HepG2 (cell line): ENCODE data around the gene MRRF. TPM values are rescaled to one million over a fixed set of nuclear protein-coding genes. Genes with fewer than 3 reads are reported as not detected.

ENCODE experiments used
- HDAC2 ChIP-seq: sonication (generic); formaldehyde crosslinking; IDR thresholded peaks from 2 replicates; pipeline ENCODE4 v1.4.0; 2020; ENCODE audit warnings: missing genetic modification reagents
- NR2F2 ChIP-seq: IDR thresholded peaks from 2 replicates; pipeline ENCODE4 v1.6.1; 2012; ENCODE audit warnings: low read depth, inconsistent platforms, borderline replicate concordance
- SAP130 ChIP-seq: IDR thresholded peaks from 2 replicates; pipeline ENCODE4 v1.6.1; 2016; ENCODE audit warnings: low read depth
- STAT5B ChIP-seq: sonication (generic); formaldehyde crosslinking; IDR thresholded peaks from 2 replicates; pipeline ENCODE4 v1.4.0; 2020; ENCODE audit warnings: missing genetic modification reagents
- TEAD3 ChIP-seq: optimal IDR thresholded peaks from 2 replicates; pipeline ENCODE3; 2016; ENCODE audit warnings: borderline replicate concordance
- ZFX ChIP-seq: sonication (generic); formaldehyde crosslinking; IDR thresholded peaks from 2 replicates; pipeline ENCODE4 v1.4.0; 2020; ENCODE audit warnings: mild to moderate bottlenecking, low read depth, missing genetic modification reagents, moderate library complexity
- ZNF609 ChIP-seq: sonication (generic); formaldehyde crosslinking; IDR thresholded peaks from 2 replicates; pipeline ENCODE4 v1.4.0; 2020; ENCODE audit warnings: mild to moderate bottlenecking, missing genetic modification reagents, borderline replicate concordance
- ZNF777 ChIP-seq: sonication (generic); formaldehyde crosslinking; IDR thresholded peaks from 2 replicates; pipeline ENCODE4 v1.4.0; 2020; ENCODE audit warnings: missing genetic modification reagents
- ZNF850 ChIP-seq: sonication (generic); formaldehyde crosslinking; conservative IDR thresholded peaks from 2 replicates; pipeline ENCODE4 v1.9.0; 2021; ENCODE audit warnings: mild to moderate bottlenecking, missing genetic modification reagents
- polyA plus RNA-seq, 8 experiments: library from polyadenylated mRNA; depleted of rRNA in 3 of 8; stranded (reverse) in 7 of 8; unstranded in 1 of 8; fragments of >200 nt; fragmentation: Illumina TruSeq in 4 of 8; extraction: Trizol in 4 of 8; gene quantifications; 2 replicates each; pipeline versions ENCODE4 v1.2.1 to v1.2.3, GENCODE V29; 2011 to 2016; ENCODE audit warnings: low read depth in 4 of 8, missing spikeins in 1 of 8, mixed read lengths in 1 of 8; ENCODE audit not compliant: insufficient read depth in 1 of 8
- total RNA-seq, 5 experiments: library from RNA; depleted of rRNA; stranded (reverse); fragments of >200 nt; fragmentation: Illumina TruSeq; extraction: Trizol; gene quantifications; 2 replicates each; pipeline ENCODE4 v1.2.3, GENCODE V29; 2016; ENCODE audit warnings: low read depth in 1 of 5
- TF ChIP-seq, protein P1 (sequence below): sonication (generic); formaldehyde crosslinking; IDR thresholded peaks from 2 replicates; pipeline ENCODE4 v1.4.0; 2020; ENCODE audit warnings: missing genetic modification reagents
- TF ChIP-seq, protein P2 (sequence below): IDR thresholded peaks from 2 replicates; pipeline ENCODE4 v1.4.0; 2020; ENCODE audit warnings: mild to moderate bottlenecking, missing genetic modification reagents
- TF ChIP-seq, protein P3 (sequence below): sonication (generic); formaldehyde crosslinking; IDR thresholded peaks from 2 replicates; pipeline ENCODE4 v1.8.0; 2022; ENCODE audit warnings: mild to moderate bottlenecking, missing genetic modification reagents; ENCODE audit not compliant: insufficient replicate concordance
- TF ChIP-seq, protein P4 (sequence below): sonication (generic); formaldehyde crosslinking; IDR thresholded peaks from 2 replicates; pipeline ENCODE4 v1.4.0; 2020; ENCODE audit warnings: missing genetic modification reagents
- TF ChIP-seq, protein P5 (sequence below): IDR thresholded peaks from 2 replicates; pipeline ENCODE4 v1.6.1; 2012; ENCODE audit warnings: inconsistent platforms

Gene MRRF
- total and polyA plus RNA-seq, 2 of the 13 experiments (the other 11 are each of a cell fraction or from before 2014, with no cell fraction given) = 37.3 to 44.3 TPM

GRCh38 chr9:122346478-122347347, 82.0 kb downstream of the MRRF start (continued):
- TF ChIP-seq, protein P1, sequence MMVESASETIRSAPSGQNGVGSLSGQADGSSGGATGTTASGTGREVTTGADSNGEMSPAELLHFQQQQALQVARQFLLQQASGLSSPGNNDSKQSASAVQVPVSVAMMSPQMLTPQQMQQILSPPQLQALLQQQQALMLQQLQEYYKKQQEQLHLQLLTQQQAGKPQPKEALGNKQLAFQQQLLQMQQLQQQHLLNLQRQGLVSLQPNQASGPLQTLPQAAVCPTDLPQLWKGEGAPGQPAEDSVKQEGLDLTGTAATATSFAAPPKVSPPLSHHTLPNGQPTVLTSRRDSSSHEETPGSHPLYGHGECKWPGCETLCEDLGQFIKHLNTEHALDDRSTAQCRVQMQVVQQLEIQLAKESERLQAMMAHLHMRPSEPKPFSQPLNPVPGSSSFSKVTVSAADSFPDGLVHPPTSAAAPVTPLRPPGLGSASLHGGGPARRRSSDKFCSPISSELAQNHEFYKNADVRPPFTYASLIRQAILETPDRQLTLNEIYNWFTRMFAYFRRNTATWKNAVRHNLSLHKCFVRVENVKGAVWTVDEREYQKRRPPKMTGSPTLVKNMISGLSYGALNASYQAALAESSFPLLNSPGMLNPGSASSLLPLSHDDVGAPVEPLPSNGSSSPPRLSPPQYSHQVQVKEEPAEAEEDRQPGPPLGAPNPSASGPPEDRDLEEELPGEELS (CRISPR knock-in tag) = no peak
- TF ChIP-seq NR2F2 (no peak), TEAD3 (CRISPR knock-in tag) (peak; percentile 33), ZNF609 (CRISPR knock-in tag) (no peak), HDAC2 (CRISPR knock-in tag) (peak; percentile 48; the same call in 1 of the 2 replicates), ZNF850 (CRISPR knock-in tag) (no peak), STAT5B (CRISPR knock-in tag) (no peak), SAP130 (CRISPR knock-in tag) (peak; percentile 30), ZFX (CRISPR knock-in tag) (peak; percentile 55; the same call in 1 of the 2 replicates), ZNF777 (CRISPR knock-in tag) (peak; percentile 76)
- TF ChIP-seq, protein P2, sequence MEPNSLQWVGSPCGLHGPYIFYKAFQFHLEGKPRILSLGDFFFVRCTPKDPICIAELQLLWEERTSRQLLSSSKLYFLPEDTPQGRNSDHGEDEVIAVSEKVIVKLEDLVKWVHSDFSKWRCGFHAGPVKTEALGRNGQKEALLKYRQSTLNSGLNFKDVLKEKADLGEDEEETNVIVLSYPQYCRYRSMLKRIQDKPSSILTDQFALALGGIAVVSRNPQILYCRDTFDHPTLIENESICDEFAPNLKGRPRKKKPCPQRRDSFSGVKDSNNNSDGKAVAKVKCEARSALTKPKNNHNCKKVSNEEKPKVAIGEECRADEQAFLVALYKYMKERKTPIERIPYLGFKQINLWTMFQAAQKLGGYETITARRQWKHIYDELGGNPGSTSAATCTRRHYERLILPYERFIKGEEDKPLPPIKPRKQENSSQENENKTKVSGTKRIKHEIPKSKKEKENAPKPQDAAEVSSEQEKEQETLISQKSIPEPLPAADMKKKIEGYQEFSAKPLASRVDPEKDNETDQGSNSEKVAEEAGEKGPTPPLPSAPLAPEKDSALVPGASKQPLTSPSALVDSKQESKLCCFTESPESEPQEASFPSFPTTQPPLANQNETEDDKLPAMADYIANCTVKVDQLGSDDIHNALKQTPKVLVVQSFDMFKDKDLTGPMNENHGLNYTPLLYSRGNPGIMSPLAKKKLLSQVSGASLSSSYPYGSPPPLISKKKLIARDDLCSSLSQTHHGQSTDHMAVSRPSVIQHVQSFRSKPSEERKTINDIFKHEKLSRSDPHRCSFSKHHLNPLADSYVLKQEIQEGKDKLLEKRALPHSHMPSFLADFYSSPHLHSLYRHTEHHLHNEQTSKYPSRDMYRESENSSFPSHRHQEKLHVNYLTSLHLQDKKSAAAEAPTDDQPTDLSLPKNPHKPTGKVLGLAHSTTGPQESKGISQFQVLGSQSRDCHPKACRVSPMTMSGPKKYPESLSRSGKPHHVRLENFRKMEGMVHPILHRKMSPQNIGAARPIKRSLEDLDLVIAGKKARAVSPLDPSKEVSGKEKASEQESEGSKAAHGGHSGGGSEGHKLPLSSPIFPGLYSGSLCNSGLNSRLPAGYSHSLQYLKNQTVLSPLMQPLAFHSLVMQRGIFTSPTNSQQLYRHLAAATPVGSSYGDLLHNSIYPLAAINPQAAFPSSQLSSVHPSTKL (CRISPR knock-in tag) = peak; percentile 46; the same call in 1 of the 2 replicates
- TF ChIP-seq, protein P3, sequence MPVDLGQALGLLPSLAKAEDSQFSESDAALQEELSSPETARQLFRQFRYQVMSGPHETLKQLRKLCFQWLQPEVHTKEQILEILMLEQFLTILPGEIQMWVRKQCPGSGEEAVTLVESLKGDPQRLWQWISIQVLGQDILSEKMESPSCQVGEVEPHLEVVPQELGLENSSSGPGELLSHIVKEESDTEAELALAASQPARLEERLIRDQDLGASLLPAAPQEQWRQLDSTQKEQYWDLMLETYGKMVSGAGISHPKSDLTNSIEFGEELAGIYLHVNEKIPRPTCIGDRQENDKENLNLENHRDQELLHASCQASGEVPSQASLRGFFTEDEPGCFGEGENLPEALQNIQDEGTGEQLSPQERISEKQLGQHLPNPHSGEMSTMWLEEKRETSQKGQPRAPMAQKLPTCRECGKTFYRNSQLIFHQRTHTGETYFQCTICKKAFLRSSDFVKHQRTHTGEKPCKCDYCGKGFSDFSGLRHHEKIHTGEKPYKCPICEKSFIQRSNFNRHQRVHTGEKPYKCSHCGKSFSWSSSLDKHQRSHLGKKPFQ (CRISPR knock-in tag) = no peak
- TF ChIP-seq, protein P4, sequence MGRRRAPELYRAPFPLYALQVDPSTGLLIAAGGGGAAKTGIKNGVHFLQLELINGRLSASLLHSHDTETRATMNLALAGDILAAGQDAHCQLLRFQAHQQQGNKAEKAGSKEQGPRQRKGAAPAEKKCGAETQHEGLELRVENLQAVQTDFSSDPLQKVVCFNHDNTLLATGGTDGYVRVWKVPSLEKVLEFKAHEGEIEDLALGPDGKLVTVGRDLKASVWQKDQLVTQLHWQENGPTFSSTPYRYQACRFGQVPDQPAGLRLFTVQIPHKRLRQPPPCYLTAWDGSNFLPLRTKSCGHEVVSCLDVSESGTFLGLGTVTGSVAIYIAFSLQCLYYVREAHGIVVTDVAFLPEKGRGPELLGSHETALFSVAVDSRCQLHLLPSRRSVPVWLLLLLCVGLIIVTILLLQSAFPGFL = peak; percentile 48; the same call in 1 of the 2 replicates
- TF ChIP-seq, protein P5, sequence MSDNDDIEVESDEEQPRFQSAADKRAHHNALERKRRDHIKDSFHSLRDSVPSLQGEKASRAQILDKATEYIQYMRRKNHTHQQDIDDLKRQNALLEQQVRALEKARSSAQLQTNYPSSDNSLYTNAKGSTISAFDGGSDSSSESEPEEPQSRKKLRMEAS = peak; percentile 94
